ENCODE results near the gene RAI1.

Gene RAI1

DNA sequence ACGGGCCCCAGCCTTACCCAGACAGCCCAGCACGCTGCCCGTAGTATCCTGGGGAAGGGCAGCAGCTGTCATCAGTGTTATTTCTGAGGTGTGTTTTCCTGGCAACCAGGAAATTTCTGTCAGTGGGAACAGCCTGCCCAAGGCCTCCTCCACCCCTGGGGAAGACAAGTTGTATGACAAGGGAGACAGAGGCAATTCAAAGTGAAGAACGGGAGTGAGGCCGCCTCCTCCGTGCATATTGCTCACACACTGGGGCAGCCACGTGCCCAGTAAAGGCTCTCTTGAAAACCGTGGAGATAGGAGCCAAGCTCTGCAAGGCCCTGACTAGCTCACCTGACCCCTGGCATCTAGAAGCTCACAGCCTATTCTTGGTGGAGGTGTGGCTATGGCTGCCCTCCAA lies 57.6 kb downstream of the RAI1 start:
- TF ChIP-seq, protein P1, sequence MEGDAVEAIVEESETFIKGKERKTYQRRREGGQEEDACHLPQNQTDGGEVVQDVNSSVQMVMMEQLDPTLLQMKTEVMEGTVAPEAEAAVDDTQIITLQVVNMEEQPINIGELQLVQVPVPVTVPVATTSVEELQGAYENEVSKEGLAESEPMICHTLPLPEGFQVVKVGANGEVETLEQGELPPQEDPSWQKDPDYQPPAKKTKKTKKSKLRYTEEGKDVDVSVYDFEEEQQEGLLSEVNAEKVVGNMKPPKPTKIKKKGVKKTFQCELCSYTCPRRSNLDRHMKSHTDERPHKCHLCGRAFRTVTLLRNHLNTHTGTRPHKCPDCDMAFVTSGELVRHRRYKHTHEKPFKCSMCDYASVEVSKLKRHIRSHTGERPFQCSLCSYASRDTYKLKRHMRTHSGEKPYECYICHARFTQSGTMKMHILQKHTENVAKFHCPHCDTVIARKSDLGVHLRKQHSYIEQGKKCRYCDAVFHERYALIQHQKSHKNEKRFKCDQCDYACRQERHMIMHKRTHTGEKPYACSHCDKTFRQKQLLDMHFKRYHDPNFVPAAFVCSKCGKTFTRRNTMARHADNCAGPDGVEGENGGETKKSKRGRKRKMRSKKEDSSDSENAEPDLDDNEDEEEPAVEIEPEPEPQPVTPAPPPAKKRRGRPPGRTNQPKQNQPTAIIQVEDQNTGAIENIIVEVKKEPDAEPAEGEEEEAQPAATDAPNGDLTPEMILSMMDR (conservative IDR thresholded peaks at IDR 0.05; ENCODE audit: low read depth, low read length): no peak
- no peak overlapping the region for H3K4me3 ChIP-seq (ENCODE audit: low read length)
- no peak for DNase-seq (ENCODE audit: low read depth)

DNA sequence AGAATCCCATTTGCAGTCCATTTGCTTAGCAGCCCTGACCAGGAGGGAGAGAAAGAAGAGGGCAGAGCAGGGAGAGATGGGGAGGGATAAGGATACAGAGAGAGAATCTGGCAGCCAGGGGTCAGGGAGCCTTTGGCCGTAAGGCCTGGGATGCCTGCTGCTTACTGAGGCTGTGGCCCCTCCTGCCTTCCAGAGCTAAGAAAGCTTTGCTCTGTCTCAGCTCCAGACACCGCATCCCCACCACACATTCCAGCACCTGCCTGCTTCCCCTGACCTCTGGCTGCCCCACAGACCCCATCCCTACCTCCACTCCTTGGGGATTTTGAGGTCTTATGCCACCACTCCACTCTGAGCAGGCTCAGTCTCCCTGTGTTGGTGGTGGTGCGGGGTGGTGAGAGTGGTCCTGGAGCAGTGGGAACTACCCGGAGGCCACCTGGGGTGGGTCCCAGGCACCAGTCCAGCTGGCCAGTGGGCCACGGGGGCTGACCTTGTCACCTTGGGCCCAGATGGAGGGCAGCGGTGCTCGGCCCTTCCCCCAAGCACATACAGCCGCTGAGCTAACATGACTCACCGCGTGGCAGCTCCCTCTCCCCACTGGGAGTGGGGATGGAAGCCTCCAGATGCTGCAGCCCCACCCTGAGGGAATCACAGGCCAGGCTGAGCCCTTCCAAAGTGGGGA lies 58.3 kb downstream of the RAI1 start:
- no peak for DNase-seq (ENCODE audit: low read depth)
- TF ChIP-seq, protein P1 (conservative IDR thresholded peaks at IDR 0.05; ENCODE audit: low read depth, low read length): peak; percentile 6
- no peak overlapping the region for H3K4me3 ChIP-seq (ENCODE audit: low read length)

DNA sequence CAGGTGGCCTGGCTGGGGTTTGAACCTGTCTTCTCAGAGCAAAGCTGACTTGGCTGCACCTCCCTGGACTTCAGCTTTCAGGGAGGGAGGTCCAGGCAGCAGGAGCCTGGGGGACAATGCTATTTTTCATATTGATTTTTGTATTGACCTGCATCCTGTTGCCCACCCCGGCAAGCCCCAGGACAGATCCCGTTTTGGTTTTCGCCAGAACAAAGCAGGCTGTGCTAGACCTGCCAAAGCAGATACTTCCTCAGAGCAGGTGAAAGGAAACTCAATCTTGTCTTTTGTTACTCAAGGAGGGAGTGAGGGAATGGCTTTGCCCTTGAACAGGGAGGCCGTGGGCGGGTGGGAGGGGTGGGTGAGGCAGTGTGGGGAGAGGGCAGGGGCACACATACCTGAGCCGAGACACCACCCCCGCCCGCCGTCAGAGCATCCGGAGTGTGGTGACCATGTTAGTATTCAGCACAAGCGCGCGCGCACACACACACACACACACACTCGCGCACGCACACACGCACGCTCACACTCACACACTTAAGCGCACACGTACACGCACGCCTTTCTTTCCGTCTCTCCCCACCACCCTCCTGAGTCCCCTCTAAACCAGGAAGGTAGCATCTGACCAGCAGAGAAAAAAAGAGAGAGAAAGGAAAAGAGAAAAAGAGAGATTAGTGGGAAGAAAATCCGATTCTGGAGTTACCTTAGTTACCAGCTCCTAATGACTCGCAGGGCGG lies 59.5 kb downstream of the RAI1 start:
- H3K4me3 ChIP-seq (ENCODE audit: low read length): peak overlapping the region; percentile 5
- no peak for DNase-seq (ENCODE audit: low read depth)
- TF ChIP-seq, protein P1 (conservative IDR thresholded peaks at IDR 0.05; ENCODE audit: low read depth, low read length): no peak

DNA sequence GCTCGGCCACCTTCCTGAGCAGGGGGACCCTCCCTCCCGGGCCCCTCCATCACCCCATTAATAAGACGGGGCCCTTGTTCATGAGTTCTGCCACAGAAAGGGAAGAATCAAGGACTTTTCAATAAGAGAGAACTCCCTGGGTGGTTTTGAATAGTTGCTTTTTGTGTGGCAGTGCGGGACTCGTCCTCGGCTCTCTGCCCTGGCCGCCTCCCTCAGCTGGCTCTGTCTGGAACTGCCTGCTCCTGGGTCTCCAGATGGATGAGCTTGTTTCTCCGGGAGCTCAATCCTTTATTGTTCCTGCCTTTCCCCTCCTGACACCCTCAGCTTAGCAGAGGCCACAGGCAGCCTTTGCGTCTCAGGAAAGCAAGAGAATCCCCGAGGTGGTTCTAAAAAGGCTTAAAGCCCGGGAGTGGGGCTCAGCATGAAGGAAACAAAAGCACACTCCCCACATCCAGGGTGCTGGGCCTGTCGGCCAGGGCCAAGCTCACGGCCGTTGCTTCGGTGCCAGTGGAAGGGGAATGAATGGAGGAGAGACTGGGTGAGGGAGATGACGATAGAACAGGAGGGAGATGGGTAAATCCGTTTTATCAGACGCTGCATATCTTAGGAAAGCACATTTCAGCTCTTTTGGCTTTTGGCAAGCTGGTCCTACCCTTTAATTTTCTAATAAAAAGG lies 60.2 kb downstream of the RAI1 start:
- TF ChIP-seq, protein P1 (conservative IDR thresholded peaks at IDR 0.05; ENCODE audit: low read depth, low read length): peak; percentile 40
- no peak for DNase-seq (ENCODE audit: low read depth)
- H3K4me3 ChIP-seq (ENCODE audit: low read length): peak overlapping the region; percentile 5

DNA sequence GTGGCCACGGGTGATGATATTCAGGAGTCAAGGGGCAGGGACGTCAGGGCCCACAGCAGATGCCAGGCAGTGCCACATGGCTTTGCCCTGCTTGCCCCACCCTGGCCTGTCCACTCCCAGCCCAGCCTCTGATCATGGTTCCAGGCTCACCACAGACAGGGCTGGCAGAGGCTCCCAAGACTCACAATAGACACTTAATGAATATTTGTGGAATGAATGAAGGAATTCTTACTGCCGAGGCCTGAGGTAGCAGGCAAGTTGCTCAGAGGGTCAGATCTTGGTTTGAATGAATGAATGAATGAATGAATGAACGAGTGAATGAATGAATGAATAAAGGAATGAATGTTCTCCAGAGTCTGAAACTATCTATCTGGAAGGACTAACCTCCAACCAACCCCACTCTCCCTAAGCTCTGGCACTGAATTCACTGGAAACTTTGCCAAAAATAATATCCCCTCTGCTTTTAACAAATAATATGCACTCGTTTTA lies 60.9 kb downstream of the RAI1 start:
- no peak for DNase-seq (ENCODE audit: low read depth)
- no peak overlapping the region for H3K4me3 ChIP-seq (ENCODE audit: low read length)
- TF ChIP-seq, protein P1 (conservative IDR thresholded peaks at IDR 0.05; ENCODE audit: low read depth, low read length): no peak

DNA sequence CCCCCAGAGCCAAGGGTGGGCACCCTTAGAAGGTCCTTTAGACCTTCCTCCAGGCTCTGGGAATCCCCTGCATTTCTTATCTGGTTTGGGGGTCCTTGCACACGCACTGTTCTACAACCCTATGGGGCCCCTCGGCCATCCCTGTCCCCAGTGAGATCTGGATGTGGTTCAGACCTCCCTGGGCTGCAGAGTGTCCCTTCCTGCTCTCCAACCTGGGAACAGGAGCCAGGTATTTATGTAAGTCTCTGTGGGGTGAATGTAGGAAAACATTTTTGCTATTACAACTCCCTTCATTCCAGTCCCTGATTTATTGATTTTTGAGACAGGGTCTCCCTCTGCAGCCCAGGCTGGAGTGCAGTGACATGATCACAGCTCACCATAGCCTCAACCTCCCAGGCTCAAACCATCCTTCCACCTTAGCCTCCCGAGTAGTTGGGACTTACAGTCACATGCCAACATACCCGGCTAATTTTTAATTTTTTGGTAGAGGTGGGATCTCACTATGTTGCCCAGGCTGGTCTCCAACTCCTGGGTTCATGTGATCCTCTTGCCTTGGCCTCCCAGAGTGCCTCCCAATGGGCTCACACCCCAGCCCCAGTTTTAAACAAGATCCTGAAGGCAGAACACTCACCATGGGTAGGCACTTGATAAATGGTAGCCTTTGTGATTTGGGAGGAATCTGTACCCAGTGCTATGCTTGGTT lies 61.6 kb downstream of the RAI1 start:
- TF ChIP-seq, protein P1 (conservative IDR thresholded peaks at IDR 0.05; ENCODE audit: low read depth, low read length): no peak
- H3K4me3 ChIP-seq (ENCODE audit: low read length): no peak overlapping the region
- no peak for DNase-seq (ENCODE audit: low read depth)
